K562 (cell line): Measurements from ENCODE around the gene LIFR. TPM values are rescaled to one million over a fixed set of nuclear protein-coding genes. Genes with fewer than 3 reads are reported as not detected.
A peak's percentile ranks its signal among the peaks of the same experiment; 100 is the strongest.

Experiments used
- CBX2 ChIP-seq: fragments of 200-600 bp; sonication (generic); IDR thresholded peaks from one replicate; pipeline ENCODE4 v1.6.1; 2012; ENCODE audit warnings: mild to moderate bottlenecking, low read length, inconsistent platforms; ENCODE audit not compliant: insufficient read depth, poor library complexity, severe bottlenecking
- COPS2 ChIP-seq: fragments of 450-650 bp; conservative IDR thresholded peaks from 2 replicates; pipeline ENCODE4 v1.6.1; 2016; ENCODE audit warnings: mild to moderate bottlenecking, moderate library complexity
- ELF1 ChIP-seq: fragments of 200-800 bp; sonication (Bioruptor generic); IDR thresholded peaks from 2 replicates; pipeline ENCODE4 v1.6.1; 2016; ENCODE audit warnings: missing genetic modification characterization, missing compliant biosample characterization
- KLF1 ChIP-seq: fragments of 450-650 bp; IDR thresholded peaks from 2 replicates; pipeline ENCODE4 v1.6.1; 2016; ENCODE audit warnings: missing genetic modification characterization, missing compliant biosample characterization
- MAFG ChIP-seq: fragments of 450-650 bp; conservative IDR thresholded peaks from 2 replicates; pipeline ENCODE4 v1.6.1; 2016; ENCODE audit warnings: missing genetic modification characterization, missing compliant biosample characterization
- MAX ChIP-seq: sonication (generic); formaldehyde crosslinking; IDR thresholded peaks from 2 replicates; pipeline ENCODE4 v1.9.0; 2022; ENCODE audit warnings: mild to moderate bottlenecking, missing genetic modification reagents
- MECOM ChIP-seq: fragments of 250-450 bp; sonication (Bioruptor Pico); IDR thresholded peaks from 2 replicates; pipeline ENCODE4 v1.8.0; 2022; ENCODE audit warnings: inconsistent platforms
- NRF1 ChIP-seq, 2 experiments: fragments of 450-650 bp; IDR thresholded peaks in 1 of 2; conservative IDR thresholded peaks in 1 of 2; 2 replicates each; pipeline ENCODE4 v1.6.1; 2014; ENCODE audit warnings: mild to moderate bottlenecking in 2 of 2
- RAD21 ChIP-seq, 2 experiments: fragments of 250-450 bp in 1 of 2; fragments of 450-650 bp in 1 of 2; sonication (Bioruptor Pico) in 1 of 2; formaldehyde crosslinking in 1 of 2; IDR thresholded peaks in 1 of 2; conservative IDR thresholded peaks in 1 of 2; 2 replicates each; pipeline versions ENCODE4 v1.4.0 to v1.8.0; 2020 to 2022; ENCODE audit warnings: mild to moderate bottlenecking in 2 of 2, moderate library complexity in 1 of 2
- polyA plus RNA-seq, 8 experiments: library from polyadenylated mRNA; depleted of rRNA in 4 of 8; stranded (reverse) in 5 of 8; unstranded in 3 of 8; fragments of >200 nt; fragmentation: Nextera tagmentation in 2 of 8; fragmentation: Illumina TruSeq in 1 of 8; extraction: Ambion mirVana in 2 of 8; extraction: Trizol in 1 of 8; gene quantifications; 2 replicates each; pipeline versions ENCODE4 v1.2.1 to v1.2.3, GENCODE V29; 2011 to 2014; ENCODE audit warnings: inconsistent platforms in 1 of 8, missing spikeins in 1 of 8
- total RNA-seq, 7 experiments: library from RNA; depleted of rRNA in 6 of 7; stranded (reverse); fragments of >200 nt in 6 of 7; fragmentation: Illumina TruSeq in 2 of 7; extraction: Trizol in 2 of 7; gene quantifications; 2 replicates each; pipeline versions ENCODE4 v1.2.1 to v1.2.3, GENCODE V29; 2011 to 2021; ENCODE audit warnings: low replicate concordance in 1 of 7
- TF ChIP-seq, protein P1 (sequence below): sonication (generic); formaldehyde crosslinking; IDR thresholded peaks from 2 replicates; pipeline ENCODE4 v1.8.0; 2022; ENCODE audit warnings: mild to moderate bottlenecking, missing genetic modification reagents
- TF ChIP-seq, protein P2 (sequence below): sonication (generic); formaldehyde crosslinking; IDR thresholded peaks from 2 replicates; pipeline ENCODE4 v1.8.0; 2022; ENCODE audit warnings: missing genetic modification reagents, mild to moderate bottlenecking, borderline replicate concordance
- TF ChIP-seq, protein P3 (sequence below): fragments of 250-450 bp; sonication (Bioruptor Pico); IDR thresholded peaks from 2 replicates; pipeline ENCODE4 v1.6.1; 2021; ENCODE audit warnings: mild to moderate bottlenecking
- TF ChIP-seq, protein P4 (sequence below): fragments of 450-650 bp; IDR thresholded peaks from 2 replicates; pipeline ENCODE4 v1.6.1; 2017; ENCODE audit warnings: antibody characterized with exemption, mild to moderate bottlenecking
- TF ChIP-seq, protein P5 (sequence below): fragments of 250-450 bp; sonication (Bioruptor Pico); IDR thresholded peaks from 2 replicates; pipeline ENCODE4 v1.5.0; 2021

LIFR gene
- total and polyA plus RNA-seq, 9 of the 15 experiments (the other 6 are each of a cell fraction or from before 2014, with no cell fraction given), result 0.43 to 5.7 (median 3.3) TPM

- TF ChIP-seq, protein P1, sequence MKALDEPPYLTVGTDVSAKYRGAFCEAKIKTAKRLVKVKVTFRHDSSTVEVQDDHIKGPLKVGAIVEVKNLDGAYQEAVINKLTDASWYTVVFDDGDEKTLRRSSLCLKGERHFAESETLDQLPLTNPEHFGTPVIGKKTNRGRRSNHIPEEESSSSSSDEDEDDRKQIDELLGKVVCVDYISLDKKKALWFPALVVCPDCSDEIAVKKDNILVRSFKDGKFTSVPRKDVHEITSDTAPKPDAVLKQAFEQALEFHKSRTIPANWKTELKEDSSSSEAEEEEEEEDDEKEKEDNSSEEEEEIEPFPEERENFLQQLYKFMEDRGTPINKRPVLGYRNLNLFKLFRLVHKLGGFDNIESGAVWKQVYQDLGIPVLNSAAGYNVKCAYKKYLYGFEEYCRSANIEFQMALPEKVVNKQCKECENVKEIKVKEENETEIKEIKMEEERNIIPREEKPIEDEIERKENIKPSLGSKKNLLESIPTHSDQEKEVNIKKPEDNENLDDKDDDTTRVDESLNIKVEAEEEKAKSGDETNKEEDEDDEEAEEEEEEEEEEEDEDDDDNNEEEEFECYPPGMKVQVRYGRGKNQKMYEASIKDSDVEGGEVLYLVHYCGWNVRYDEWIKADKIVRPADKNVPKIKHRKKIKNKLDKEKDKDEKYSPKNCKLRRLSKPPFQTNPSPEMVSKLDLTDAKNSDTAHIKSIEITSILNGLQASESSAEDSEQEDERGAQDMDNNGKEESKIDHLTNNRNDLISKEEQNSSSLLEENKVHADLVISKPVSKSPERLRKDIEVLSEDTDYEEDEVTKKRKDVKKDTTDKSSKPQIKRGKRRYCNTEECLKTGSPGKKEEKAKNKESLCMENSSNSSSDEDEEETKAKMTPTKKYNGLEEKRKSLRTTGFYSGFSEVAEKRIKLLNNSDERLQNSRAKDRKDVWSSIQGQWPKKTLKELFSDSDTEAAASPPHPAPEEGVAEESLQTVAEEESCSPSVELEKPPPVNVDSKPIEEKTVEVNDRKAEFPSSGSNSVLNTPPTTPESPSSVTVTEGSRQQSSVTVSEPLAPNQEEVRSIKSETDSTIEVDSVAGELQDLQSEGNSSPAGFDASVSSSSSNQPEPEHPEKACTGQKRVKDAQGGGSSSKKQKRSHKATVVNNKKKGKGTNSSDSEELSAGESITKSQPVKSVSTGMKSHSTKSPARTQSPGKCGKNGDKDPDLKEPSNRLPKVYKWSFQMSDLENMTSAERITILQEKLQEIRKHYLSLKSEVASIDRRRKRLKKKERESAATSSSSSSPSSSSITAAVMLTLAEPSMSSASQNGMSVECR (CRISPR knock-in tag), result no peak
- TF ChIP-seq, protein P2, sequence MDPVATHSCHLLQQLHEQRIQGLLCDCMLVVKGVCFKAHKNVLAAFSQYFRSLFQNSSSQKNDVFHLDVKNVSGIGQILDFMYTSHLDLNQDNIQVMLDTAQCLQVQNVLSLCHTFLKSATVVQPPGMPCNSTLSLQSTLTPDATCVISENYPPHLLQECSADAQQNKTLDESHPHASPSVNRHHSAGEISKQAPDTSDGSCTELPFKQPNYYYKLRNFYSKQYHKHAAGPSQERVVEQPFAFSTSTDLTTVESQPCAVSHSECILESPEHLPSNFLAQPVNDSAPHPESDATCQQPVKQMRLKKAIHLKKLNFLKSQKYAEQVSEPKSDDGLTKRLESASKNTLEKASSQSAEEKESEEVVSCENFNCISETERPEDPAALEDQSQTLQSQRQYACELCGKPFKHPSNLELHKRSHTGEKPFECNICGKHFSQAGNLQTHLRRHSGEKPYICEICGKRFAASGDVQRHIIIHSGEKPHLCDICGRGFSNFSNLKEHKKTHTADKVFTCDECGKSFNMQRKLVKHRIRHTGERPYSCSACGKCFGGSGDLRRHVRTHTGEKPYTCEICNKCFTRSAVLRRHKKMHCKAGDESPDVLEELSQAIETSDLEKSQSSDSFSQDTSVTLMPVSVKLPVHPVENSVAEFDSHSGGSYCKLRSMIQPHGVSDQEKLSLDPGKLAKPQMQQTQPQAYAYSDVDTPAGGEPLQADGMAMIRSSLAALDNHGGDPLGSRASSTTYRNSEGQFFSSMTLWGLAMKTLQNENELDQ (CRISPR knock-in tag), result no peak
- TF ChIP-seq, protein P3, sequence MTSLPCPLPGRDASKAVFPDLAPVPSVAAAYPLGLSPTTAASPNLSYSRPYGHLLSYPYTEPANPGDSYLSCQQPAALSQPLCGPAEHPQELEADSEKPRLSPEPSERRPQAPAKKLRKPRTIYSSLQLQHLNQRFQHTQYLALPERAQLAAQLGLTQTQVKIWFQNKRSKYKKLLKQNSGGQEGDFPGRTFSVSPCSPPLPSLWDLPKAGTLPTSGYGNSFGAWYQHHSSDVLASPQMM (CRISPR knock-in tag), result no peak
- TF ChIP-seq MAFG (tag) (no peak), ELF1 (tag) (no peak), MECOM (CRISPR knock-in tag) (no peak), KLF1 (tag) (no peak), CBX2 (no peak), MAX (CRISPR knock-in tag) (no peak), NRF1 (conservative IDR thresholded peaks at IDR 0.05 in 1 of 2, IDR thresholded peaks at IDR 0.05 in 1 of 2) (peak; percentile 60), COPS2 (no peak), RAD21 (CRISPR knock-in tag; conservative IDR thresholded peaks at IDR 0.05 in 1 of 2, IDR thresholded peaks at IDR 0.05 in 1 of 2) (peak in 1 of 2 experiments; percentile 3; a peak in 1 of 4 replicates)
- TF ChIP-seq, protein P4, sequence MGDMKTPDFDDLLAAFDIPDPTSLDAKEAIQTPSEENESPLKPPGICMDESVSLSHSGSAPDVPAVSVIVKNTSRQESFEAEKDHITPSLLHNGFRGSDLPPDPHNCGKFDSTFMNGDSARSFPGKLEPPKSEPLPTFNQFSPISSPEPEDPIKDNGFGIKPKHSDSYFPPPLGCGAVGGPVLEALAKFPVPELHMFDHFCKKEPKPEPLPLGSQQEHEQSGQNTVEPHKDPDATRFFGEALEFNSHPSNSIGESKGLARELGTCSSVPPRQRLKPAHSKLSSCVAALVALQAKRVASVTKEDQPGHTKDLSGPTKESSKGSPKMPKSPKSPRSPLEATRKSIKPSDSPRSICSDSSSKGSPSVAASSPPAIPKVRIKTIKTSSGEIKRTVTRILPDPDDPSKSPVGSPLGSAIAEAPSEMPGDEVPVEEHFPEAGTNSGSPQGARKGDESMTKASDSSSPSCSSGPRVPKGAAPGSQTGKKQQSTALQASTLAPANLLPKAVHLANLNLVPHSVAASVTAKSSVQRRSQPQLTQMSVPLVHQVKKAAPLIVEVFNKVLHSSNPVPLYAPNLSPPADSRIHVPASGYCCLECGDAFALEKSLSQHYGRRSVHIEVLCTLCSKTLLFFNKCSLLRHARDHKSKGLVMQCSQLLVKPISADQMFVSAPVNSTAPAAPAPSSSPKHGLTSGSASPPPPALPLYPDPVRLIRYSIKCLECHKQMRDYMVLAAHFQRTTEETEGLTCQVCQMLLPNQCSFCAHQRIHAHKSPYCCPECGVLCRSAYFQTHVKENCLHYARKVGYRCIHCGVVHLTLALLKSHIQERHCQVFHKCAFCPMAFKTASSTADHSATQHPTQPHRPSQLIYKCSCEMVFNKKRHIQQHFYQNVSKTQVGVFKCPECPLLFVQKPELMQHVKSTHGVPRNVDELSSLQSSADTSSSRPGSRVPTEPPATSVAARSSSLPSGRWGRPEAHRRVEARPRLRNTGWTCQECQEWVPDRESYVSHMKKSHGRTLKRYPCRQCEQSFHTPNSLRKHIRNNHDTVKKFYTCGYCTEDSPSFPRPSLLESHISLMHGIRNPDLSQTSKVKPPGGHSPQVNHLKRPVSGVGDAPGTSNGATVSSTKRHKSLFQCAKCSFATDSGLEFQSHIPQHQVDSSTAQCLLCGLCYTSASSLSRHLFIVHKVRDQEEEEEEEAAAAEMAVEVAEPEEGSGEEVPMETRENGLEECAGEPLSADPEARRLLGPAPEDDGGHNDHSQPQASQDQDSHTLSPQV, result no peak
- TF ChIP-seq, protein P5, sequence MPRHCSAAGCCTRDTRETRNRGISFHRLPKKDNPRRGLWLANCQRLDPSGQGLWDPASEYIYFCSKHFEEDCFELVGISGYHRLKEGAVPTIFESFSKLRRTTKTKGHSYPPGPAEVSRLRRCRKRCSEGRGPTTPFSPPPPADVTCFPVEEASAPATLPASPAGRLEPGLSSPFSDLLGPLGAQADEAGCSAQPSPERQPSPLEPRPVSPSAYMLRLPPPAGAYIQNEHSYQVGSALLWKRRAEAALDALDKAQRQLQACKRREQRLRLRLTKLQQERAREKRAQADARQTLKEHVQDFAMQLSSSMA (CRISPR knock-in tag), result no peak
Observed at GRCh38 chr5:38556599-38557307, at the start of gene LIFR (continued).
